ENCODE results near the gene GNB1L.

The GNB1L gene

GRCh38 chr22:19807161-19807913 lies 47.3 kb downstream of the GNB1L start:
- DNase-seq = no peak

- DNase-seq = no peak
These were observed 48.2 kb downstream of the GNB1L start for GRCh38 chr22:19806213-19807160.

- DNase-seq = no peak
These were observed 48.9 kb downstream of the GNB1L start for GRCh38 chr22:19805821-19806212.

GRCh38 chr22:19803736-19804267 lies 50.9 kb downstream of the GNB1L start:
- DNase-seq = no peak

GRCh38 chr22:19802894-19803735 lies 51.6 kb downstream of the GNB1L start:
- no peak for DNase-seq

GRCh38 chr22:19802001-19802893 lies 52.4 kb downstream of the GNB1L start:
- DNase-seq = no peak

- DNase-seq = no peak
These were observed 53.2 kb downstream of the GNB1L start for GRCh38 chr22:19801340-19802000.

- DNase-seq = no peak
These were observed 53.9 kb downstream of the GNB1L start for GRCh38 chr22:19800761-19801244.

- no peak for DNase-seq
These were observed 54.4 kb downstream of the GNB1L start for GRCh38 chr22:19800306-19800705.

- DNase-seq = no peak
These were observed 55.1 kb downstream of the GNB1L start for GRCh38 chr22:19799322-19800190.

GRCh38 chr22:19798891-19799293 lies 55.8 kb downstream of the GNB1L start:
- DNase-seq = no peak

GRCh38 chr22:19798003-19798665 lies 56.5 kb downstream of the GNB1L start:
- no peak for DNase-seq

- DNase-seq = no peak
These were observed 57.3 kb downstream of the GNB1L start for GRCh38 chr22:19797086-19798002.

GRCh38 chr22:19796160-19796559 lies 58.5 kb downstream of the GNB1L start:
- no peak for DNase-seq

- DNase-seq = no peak
These were observed 59.1 kb downstream of the GNB1L start for GRCh38 chr22:19795617-19796008.

- no peak for DNase-seq
These were observed 60.9 kb downstream of the GNB1L start for GRCh38 chr22:19793661-19794310.

GRCh38 chr22:19793161-19793560 lies 61.5 kb downstream of the GNB1L start:
- DNase-seq = no peak

Measured in KG1 (cell line).